HCT116 (cell line): ENCODE data around the gene ISM1. TPM values are rescaled to one million over a fixed set of nuclear protein-coding genes. Genes with fewer than 3 reads are reported as not detected.

Experiments used
- ATAC-seq: fragments of 200-7000 bp; cut with Tn5 transposase; 2 replicates; pipeline ENCODE4 v1.9.1; 2020; ENCODE audit warnings: mild to moderate bottlenecking, moderate library complexity
- BruUV-seq: library from RNA; stranded (reverse); fragments of 400-500 nt; replicated peaks from 2 replicates; lab custom pipeline; 2021; lab: Mats Ljungman, UMichigan
- CTCF ChIA-PET: fragments of 300-600 bp; sonication (Branson Sonifier 250); formaldehyde crosslinking; loops from one replicate; lab custom pipeline; 2021; ENCODE audit warnings: antibody characterized with exemption; lab: Charles Lee
- POLR2A ChIA-PET: fragments of 300-600, 350-600 bp; sonication (Branson Sonifier 250); formaldehyde crosslinking; loops from one replicate; lab custom pipeline; 2021; ENCODE audit warnings: antibody characterized with exemption; lab: Charles Lee
- RAD21 ChIA-PET, 2 experiments: fragments of 300-600 bp; sonication (Branson Sonifier 250); formaldehyde crosslinking; loops; one replicate each; lab custom pipeline; 2023; ENCODE audit warnings: low total read pairs in 2 of 2; ENCODE audit not compliant: uncharacterized antibody in 2 of 2, unreplicated experiment in 2 of 2, low non-redundant PET in 1 of 2; lab: Charles Lee
- DNase-seq: peaks from one replicate; pipeline ENCODE4 v3.0.0-alpha.2; 2010; ENCODE audit warnings: low read depth, low spot score
- H2AFZ ChIP-seq: fragments of 200-600 bp; shearing (Covaris generic), sonication (generic); 2 replicates; pipeline ENCODE4 v1.6.1; 2017; ENCODE audit warnings: low read depth, mixed run types, mixed read lengths, antibody characterized with exemption, low read length; ENCODE audit not compliant: poor library complexity, severe bottlenecking
- H3K27ac ChIP-seq: 2 replicates; pipeline ENCODE4 v1.5.1; 2012; ENCODE audit warnings: low read depth, low read length
- H3K27me3 ChIP-seq: fragments of 200-600 bp; sonication (generic); 2 replicates; pipeline ENCODE4 v1.6.1; 2016; ENCODE audit warnings: mixed run types, low read length, mixed read lengths; ENCODE audit not compliant: insufficient read depth
- H3K36me3 ChIP-seq, 2 experiments: fragments of 200-500 bp in 1 of 2; fragments of 200-600 bp in 1 of 2; sonication (Bioruptor generic) in 1 of 2; sonication (generic) in 1 of 2; 2 replicates each; pipeline versions ENCODE4 v1.5.1 to v1.6.1; 2014 to 2016; ENCODE audit warnings: low read length in 2 of 2, inconsistent platforms in 1 of 2, mixed read lengths in 1 of 2, mixed run types in 1 of 2; ENCODE audit not compliant: insufficient read depth in 2 of 2, control insufficient read depth in 1 of 2
- H3K4me1 ChIP-seq, 2 experiments: fragments of 200-600 bp in 1 of 2; sonication (generic) in 1 of 2; 2 replicates each; pipeline versions ENCODE4 v1.5.1 to v1.6.1; 2012 to 2017; ENCODE audit warnings: low read length in 2 of 2, inconsistent platforms in 1 of 2, mild to moderate bottlenecking in 1 of 2, mixed read lengths in 1 of 2, mixed run types in 1 of 2, moderate library complexity in 1 of 2; ENCODE audit not compliant: insufficient read depth in 2 of 2, control insufficient read depth in 1 of 2
- H3K4me2 ChIP-seq: fragments of 200-600 bp; sonication (generic); 2 replicates; pipeline ENCODE4 v1.6.1; 2017; ENCODE audit warnings: mixed run types, low read length, mixed read lengths
- H3K4me3 ChIP-seq, 2 experiments: fragments of 200-600 bp in 1 of 2; sonication (generic) in 1 of 2; replicated peaks in 1 of 2; 2 replicates each; pipeline ENCODE4 v1.5.1; 2011 to 2016; ENCODE audit warnings: low read length in 2 of 2, control low read depth in 1 of 2, low read depth in 1 of 2, mild to moderate bottlenecking in 1 of 2, mixed read lengths in 1 of 2, mixed run types in 1 of 2
- H3K79me2 ChIP-seq: fragments of 200-600 bp; sonication (generic); 2 replicates; pipeline ENCODE4 v1.6.1; 2017; ENCODE audit warnings: mild to moderate bottlenecking, mixed run types, low read length, moderate library complexity, mixed read lengths; ENCODE audit not compliant: insufficient read depth
- H3K9ac ChIP-seq: fragments of 200-600 bp; sonication (generic); 2 replicates; pipeline ENCODE4 v1.6.1; 2016; ENCODE audit warnings: low read length, mixed read lengths
- H3K9me2 ChIP-seq: fragments of 200-600 bp; sonication (generic), shearing (Covaris generic); 2 replicates; pipeline ENCODE4 v1.6.1; 2017; ENCODE audit warnings: mixed run types, mild to moderate bottlenecking, moderate library complexity; ENCODE audit not compliant: insufficient read depth
- H3K9me3 ChIP-seq, 2 experiments: fragments of 200-500 bp in 1 of 2; fragments of 200-600 bp in 1 of 2; sonication (Bioruptor generic) in 1 of 2; sonication (generic) in 1 of 2; 2 replicates each; pipeline ENCODE4 v1.6.1; 2014 to 2017; ENCODE audit warnings: low read length in 2 of 2, mixed read lengths in 2 of 2, inconsistent platforms in 1 of 2, low read depth in 1 of 2, mild to moderate bottlenecking in 1 of 2, mixed run types in 1 of 2, moderate library complexity in 1 of 2; ENCODE audit not compliant: control insufficient read depth in 1 of 2, insufficient read depth in 1 of 2
- H4K20me1 ChIP-seq: fragments of 200-600 bp; sonication (generic), shearing (Covaris generic); 2 replicates; pipeline ENCODE4 v1.6.1; 2017; ENCODE audit warnings: mixed run types, mild to moderate bottlenecking, moderate library complexity; ENCODE audit not compliant: insufficient read depth
- ATF3 ChIP-seq: IDR thresholded peaks from 2 replicates; pipeline ENCODE4 v1.6.1; 2012
- CBX3 ChIP-seq: IDR thresholded peaks from 2 replicates; pipeline ENCODE4 v1.6.1; 2012; ENCODE audit warnings: low read depth
- CEBPB ChIP-seq: IDR thresholded peaks from 2 replicates; pipeline ENCODE4 v1.6.1; 2012; ENCODE audit warnings: low read depth
- CTCF ChIP-seq, 3 experiments: fragments of 200-600 bp in 1 of 3; sonication (generic) in 1 of 3; IDR thresholded peaks in 2 of 3; conservative IDR thresholded peaks in 1 of 3; 2 replicates each; pipeline ENCODE4 v1.5.1; 2012 to 2017; ENCODE audit warnings: low read depth in 2 of 3, low read length in 2 of 3, antibody characterized with exemption in 1 of 3, borderline replicate concordance in 1 of 3, control low read depth in 1 of 3, mild to moderate bottlenecking in 1 of 3, mixed read lengths in 1 of 3, mixed run types in 1 of 3, moderate library complexity in 1 of 3; ENCODE audit not compliant: insufficient read depth in 1 of 3
- EGR1 ChIP-seq: IDR thresholded peaks from 2 replicates; pipeline ENCODE4 v1.6.1; 2012; ENCODE audit warnings: low read depth
- EZH2 ChIP-seq: fragments of 200-600 bp; sonication (generic); IDR thresholded peaks from 2 replicates; pipeline ENCODE4 v1.6.1; 2017; ENCODE audit warnings: antibody characterized with exemption, mixed run types
- EZH2phosphoT487 ChIP-seq: fragments of 200-600 bp; IDR thresholded peaks from 2 replicates; pipeline ENCODE4 v1.6.1; 2018; ENCODE audit warnings: antibody characterized with exemption, borderline replicate concordance
- JUND ChIP-seq: IDR thresholded peaks from 2 replicates; pipeline ENCODE4 v1.6.1; 2012
- POLR2AphosphoS5 ChIP-seq: IDR thresholded peaks from 2 replicates; pipeline ENCODE4 v1.6.1; 2011; ENCODE audit warnings: mild to moderate bottlenecking, low read depth, low read length, moderate library complexity
- RAD21 ChIP-seq: IDR thresholded peaks from 2 replicates; pipeline ENCODE4 v1.6.1; 2012; ENCODE audit warnings: low read depth, mild to moderate bottlenecking
- REST ChIP-seq: IDR thresholded peaks from 2 replicates; pipeline ENCODE4 v1.6.1; 2012; ENCODE audit warnings: low read depth
- SP1 ChIP-seq: IDR thresholded peaks from 2 replicates; pipeline ENCODE4 v1.6.1; 2012; ENCODE audit warnings: low read depth
- TCF7L2 ChIP-seq: IDR thresholded peaks from 2 replicates; pipeline ENCODE4 v1.7.0; 2011; ENCODE audit warnings: borderline replicate concordance, inconsistent platforms; ENCODE audit not compliant: insufficient read depth, insufficient read length; ENCODE audit errors: extremely low read depth
- YY1 ChIP-seq: IDR thresholded peaks from 2 replicates; pipeline ENCODE4 v1.6.1; 2011; ENCODE audit warnings: low read length, low read depth, moderate library complexity, mild to moderate bottlenecking; ENCODE audit not compliant: insufficient replicate concordance; ENCODE audit errors: extremely low read depth
- ZFX ChIP-seq: fragments of 450-650 bp; IDR thresholded peaks from 2 replicates; pipeline ENCODE4 v1.6.1; 2017
- ZNF274 ChIP-seq: fragments of 200-500 bp; sonication (Bioruptor generic); IDR thresholded peaks from 2 replicates; pipeline ENCODE4 v1.6.1; 2014; ENCODE audit warnings: mild to moderate bottlenecking, low read depth, low read length, inconsistent platforms
- intact Hi-C: fragments of 100-400 bp; cut with micrococcal nuclease; formaldehyde crosslinking; loops from 2 replicates; pipeline ENCODE4 v1.10.0; 2022
- total RNA-seq: library from RNA; stranded (reverse); gene quantifications from one replicate; pipeline ENCODE4 v1.2.1, GENCODE V29; 2021; ENCODE audit not compliant: unreplicated experiment
- TF ChIP-seq, protein P1 (sequence below): IDR thresholded peaks from 2 replicates; pipeline ENCODE4 v1.6.1; 2012
- TF ChIP-seq, protein P2 (sequence below): IDR thresholded peaks from 2 replicates; pipeline ENCODE4 v1.6.1; 2011; ENCODE audit warnings: mild to moderate bottlenecking, low read length, moderate library complexity; ENCODE audit not compliant: insufficient replicate concordance; ENCODE audit errors: extremely low read depth

Gene ISM1
- total RNA-seq, 1 experiment from 2014 or later: 0.37 TPM

DNA sequence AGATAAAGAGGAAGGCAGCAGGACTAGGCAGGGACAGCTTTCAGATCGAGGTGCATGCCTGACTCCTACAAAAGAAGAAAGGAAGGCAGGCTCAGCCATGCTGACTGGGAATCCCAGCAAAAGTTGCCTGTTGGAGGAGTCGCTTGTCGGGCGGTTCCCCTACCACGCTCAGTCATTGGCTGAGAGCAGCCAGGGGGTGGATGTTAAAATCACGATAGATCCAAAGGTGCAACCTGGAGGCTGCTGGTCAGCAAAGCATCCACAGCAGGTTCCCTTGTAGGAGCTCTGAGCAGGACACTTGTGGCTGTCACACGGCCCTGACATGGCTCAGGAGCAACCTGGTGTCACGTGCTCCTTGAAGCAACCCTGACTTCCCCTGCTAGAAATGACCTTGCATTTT is 74.6 kb downstream of the ISM1 start (continued):
- TF ChIP-seq REST (no peak), POLR2AphosphoS5 (no peak), ZFX (no peak), ATF3 (no peak)

GRCh38 chr20:13296070-13296469 is 75.0 kb downstream of the ISM1 start:
- no peaks in the 10 kb centered on the region for H3K9me3 ChIP-seq
- H3K4me2 ChIP-seq: no peak overlapping the region
- H3K9me2 ChIP-seq: no peaks in the 10 kb centered on the region
- intact Hi-C loops: no loop called here
- H3K27me3 ChIP-seq: no peaks in the 10 kb centered on the region
- ChIA-PET POLR2A (no interaction called here), RAD21 (no interaction called here), CTCF (no interaction called here)
- BruUV-seq: no TSS peak
- H3K27ac ChIP-seq: no peak overlapping the region
- H4K20me1 ChIP-seq: no peaks in the 10 kb centered on the region
- ATAC-seq (no peak), DNase-seq (no peak)
- no peak overlapping the region for H3K9ac ChIP-seq
- no peaks in the 10 kb centered on the region for H3K4me1 ChIP-seq
- H3K36me3 ChIP-seq: no peaks in the 10 kb centered on the region
- H3K4me3 ChIP-seq: no peak overlapping the region
- no peak overlapping the region for H2AFZ ChIP-seq
- no peaks in the 10 kb centered on the region for H3K79me2 ChIP-seq
- no peak for TF ChIP-seq CEBPB
- TF ChIP-seq, protein P1, sequence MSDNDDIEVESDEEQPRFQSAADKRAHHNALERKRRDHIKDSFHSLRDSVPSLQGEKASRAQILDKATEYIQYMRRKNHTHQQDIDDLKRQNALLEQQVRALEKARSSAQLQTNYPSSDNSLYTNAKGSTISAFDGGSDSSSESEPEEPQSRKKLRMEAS: no peak
- no peak for TF ChIP-seq JUND
- no peak for TF ChIP-seq RAD21
- TF ChIP-seq ZFX: no peak
- no peak for TF ChIP-seq EGR1
- TF ChIP-seq SP1: no peak
- TF ChIP-seq, protein P2, sequence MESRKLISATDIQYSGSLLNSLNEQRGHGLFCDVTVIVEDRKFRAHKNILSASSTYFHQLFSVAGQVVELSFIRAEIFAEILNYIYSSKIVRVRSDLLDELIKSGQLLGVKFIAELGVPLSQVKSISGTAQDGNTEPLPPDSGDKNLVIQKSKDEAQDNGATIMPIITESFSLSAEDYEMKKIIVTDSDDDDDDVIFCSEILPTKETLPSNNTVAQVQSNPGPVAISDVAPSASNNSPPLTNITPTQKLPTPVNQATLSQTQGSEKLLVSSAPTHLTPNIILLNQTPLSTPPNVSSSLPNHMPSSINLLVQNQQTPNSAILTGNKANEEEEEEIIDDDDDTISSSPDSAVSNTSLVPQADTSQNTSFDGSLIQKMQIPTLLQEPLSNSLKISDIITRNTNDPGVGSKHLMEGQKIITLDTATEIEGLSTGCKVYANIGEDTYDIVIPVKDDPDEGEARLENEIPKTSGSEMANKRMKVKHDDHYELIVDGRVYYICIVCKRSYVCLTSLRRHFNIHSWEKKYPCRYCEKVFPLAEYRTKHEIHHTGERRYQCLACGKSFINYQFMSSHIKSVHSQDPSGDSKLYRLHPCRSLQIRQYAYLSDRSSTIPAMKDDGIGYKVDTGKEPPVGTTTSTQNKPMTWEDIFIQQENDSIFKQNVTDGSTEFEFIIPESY: no peak
- TF ChIP-seq CBX3: no peak
- TF ChIP-seq POLR2AphosphoS5: no peak
- TF ChIP-seq ATF3: no peak
- TF ChIP-seq YY1: no peak
- no peak for TF ChIP-seq TCF7L2
- TF ChIP-seq EZH2phosphoT487: no peak
- TF ChIP-seq EZH2: no peak
- TF ChIP-seq ZNF274: no peak
- no peak for TF ChIP-seq CTCF (IDR thresholded peaks at IDR 0.05 in 2 of 3, conservative IDR thresholded peaks at IDR 0.05 in 1 of 3; ENCODE audit: borderline replicate concordance in 1 of 3, insufficient read depth in 1 of 3, low read depth in 2 of 3, low read length in 2 of 3)
